BLaER1 treated with 17β-estradiol and CSF1 and Interleukin-3, amounts not matched to agents 10 nM and 100 nM (cell line): ENCODE data around the gene ATP13A4.

Source experiments
- H3K27ac ChIP-seq, 11 experiments: shearing (Covaris generic); formaldehyde crosslinking; 2 replicates each; pipeline ENCODE4 v1.8.1; 2022
- H3K27me3 ChIP-seq, 11 experiments: shearing (Covaris generic); formaldehyde crosslinking; 2 replicates each; pipeline ENCODE4 v1.8.1; 2022
- H3K36me3 ChIP-seq, 11 experiments: shearing (Covaris generic); formaldehyde crosslinking; 2 replicates each; pipeline ENCODE4 v1.8.1; 2022
- H3K4me1 ChIP-seq, 10 experiments: shearing (Covaris generic); formaldehyde crosslinking; 2 replicates each; pipeline ENCODE4 v1.8.1; 2022
- H3K4me2 ChIP-seq, 11 experiments: shearing (Covaris generic); formaldehyde crosslinking; 2 replicates each; pipeline ENCODE4 v1.8.1; 2022
- H3K4me3 ChIP-seq, 10 experiments: shearing (Covaris generic); formaldehyde crosslinking; 2 replicates each; pipeline ENCODE4 v1.8.1; 2022
- H3K9ac ChIP-seq, 11 experiments: shearing (Covaris generic); formaldehyde crosslinking; 2 replicates each; pipeline ENCODE4 v1.8.1; 2022
- H3K9me3 ChIP-seq, 11 experiments: shearing (Covaris generic); formaldehyde crosslinking; replicated peaks in 1 of 11; 2 replicates each; pipeline ENCODE4 v1.8.1; 2022
- H4K20me1 ChIP-seq, 11 experiments: shearing (Covaris generic); formaldehyde crosslinking; 2 replicates each; pipeline ENCODE4 v1.8.1; 2022
- Cebpa-rat ChIP-seq, 11 experiments: shearing (Covaris generic); IDR thresholded peaks; 2 replicates each; pipeline ENCODE4 v1.8.1; 2022

The ATP13A4 gene

DNA sequence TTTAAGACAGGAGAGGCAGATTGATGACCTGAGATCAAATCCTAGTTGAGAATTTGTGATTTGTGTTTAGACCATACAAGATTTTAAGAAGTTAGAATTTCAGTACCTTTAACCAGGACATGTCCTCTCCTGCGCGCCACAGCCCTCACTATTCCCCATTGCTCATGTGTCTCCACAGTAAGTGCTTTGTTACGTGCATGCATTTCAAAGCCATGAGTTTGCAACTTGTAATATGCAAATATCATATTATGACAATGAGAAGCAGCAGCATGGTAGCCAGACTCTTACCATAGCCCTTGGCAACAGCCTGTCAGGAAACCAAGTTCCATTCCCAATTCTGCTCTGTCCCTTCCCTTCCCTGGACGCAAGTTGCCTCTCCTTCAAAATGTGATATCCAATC, 102.8 kb downstream of the ATP13A4 start:
- no peaks in the 10 kb centered on the region for H3K9me3 ChIP-seq
- no peak overlapping the region for H3K4me3 ChIP-seq
- H3K4me2 ChIP-seq: no peak overlapping the region
- no peak for TF ChIP-seq Cebpa-rat (IDR thresholded peaks at IDR 0.05)
- H3K36me3 ChIP-seq: no peaks in the 10 kb centered on the region
- no peaks in the 10 kb centered on the region for H3K27me3 ChIP-seq
- H3K27ac ChIP-seq: no peak overlapping the region
- H3K4me1 ChIP-seq: peaks cover 0 to 18% (median 2%) of the 10 kb centered on the region in 10 experiments; a peak in 7 of 20 replicates
- H3K9ac ChIP-seq: no peak overlapping the region
- no peaks in the 10 kb centered on the region for H4K20me1 ChIP-seq

DNA sequence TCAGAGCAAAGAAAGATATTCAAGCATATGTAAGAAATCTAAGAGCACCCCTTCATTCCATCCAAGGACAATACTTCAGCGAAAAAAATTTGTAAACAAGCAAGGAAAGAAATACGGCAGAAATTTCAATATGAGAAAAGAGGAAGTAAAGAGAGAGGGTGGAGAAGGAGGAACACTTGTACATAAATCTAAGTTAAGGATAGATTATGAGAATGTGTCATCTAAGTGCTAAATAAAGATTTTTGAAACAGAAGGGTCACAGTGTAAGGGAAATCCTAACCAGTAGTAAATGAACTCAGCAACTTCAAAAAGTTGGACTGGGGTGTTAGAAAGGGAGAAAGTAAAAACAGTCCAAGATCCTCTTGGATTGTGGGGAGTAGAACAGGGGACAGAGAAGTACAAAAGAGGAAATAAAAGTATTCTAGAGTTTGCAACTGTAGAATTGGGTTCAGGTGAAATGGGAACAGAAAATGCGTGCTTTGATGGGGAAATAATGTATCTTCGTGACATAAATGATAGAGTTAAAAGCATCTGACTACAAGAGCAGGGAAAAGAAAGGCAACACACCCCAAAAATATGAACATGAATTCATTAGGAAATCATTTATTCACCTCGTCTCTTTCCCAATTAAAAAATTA, 107.6 kb downstream of the ATP13A4 start:
- peak overlapping the region in 3 of 11 experiments; percentile 1 to 54 (median 48); a peak in 6 of 22 replicates for H3K4me2 ChIP-seq
- H3K27me3 ChIP-seq: no peaks in the 10 kb centered on the region
- no peak overlapping the region for H3K9ac ChIP-seq
- no peak for TF ChIP-seq Cebpa-rat (IDR thresholded peaks at IDR 0.05)
- H4K20me1 ChIP-seq: no peaks in the 10 kb centered on the region
- no peaks in the 10 kb centered on the region for H3K36me3 ChIP-seq
- no peak overlapping the region for H3K27ac ChIP-seq
- no peak overlapping the region for H3K4me3 ChIP-seq
- H3K4me1 ChIP-seq: peaks cover 0 to 34% (median 2%) of the 10 kb centered on the region in 10 experiments; a peak in 7 of 20 replicates
- H3K9me3 ChIP-seq: no peaks in the 10 kb centered on the region

DNA sequence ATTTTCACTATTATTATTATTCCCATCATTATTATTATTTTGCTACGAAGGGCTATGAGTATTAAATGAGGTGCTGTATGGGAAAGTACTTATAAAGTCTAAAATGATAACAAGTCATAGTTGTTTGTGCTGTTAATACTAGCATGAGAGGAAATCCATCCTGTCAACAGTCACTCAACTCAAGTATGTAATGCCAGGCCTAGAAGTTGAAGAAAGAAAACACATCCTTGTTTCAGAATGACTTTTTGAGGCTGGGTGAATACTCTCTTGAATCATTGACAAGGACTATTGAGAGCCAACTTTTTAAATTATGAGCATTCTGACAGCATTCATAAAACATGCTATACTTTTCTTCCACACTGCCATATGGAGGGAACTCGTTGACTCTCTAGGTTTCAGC, 115.3 kb downstream of the ATP13A4 start:
- Histone ChIP-seq H3K9me3 (no peaks in the 10 kb centered on the region), H3K4me2 (no peak overlapping the region), H3K27me3 (no peaks in the 10 kb centered on the region), H3K9ac (no peak overlapping the region), H4K20me1 (no peaks in the 10 kb centered on the region), H3K27ac (no peak overlapping the region), H3K4me3 (no peak overlapping the region), H3K36me3 (no peaks in the 10 kb centered on the region), H3K4me1 (peaks cover 0 to 13% (median 0%) of the 10 kb centered on the region in 10 experiments; a peak in 5 of 20 replicates)
- TF ChIP-seq Cebpa-rat (IDR thresholded peaks at IDR 0.05): no peak

DNA sequence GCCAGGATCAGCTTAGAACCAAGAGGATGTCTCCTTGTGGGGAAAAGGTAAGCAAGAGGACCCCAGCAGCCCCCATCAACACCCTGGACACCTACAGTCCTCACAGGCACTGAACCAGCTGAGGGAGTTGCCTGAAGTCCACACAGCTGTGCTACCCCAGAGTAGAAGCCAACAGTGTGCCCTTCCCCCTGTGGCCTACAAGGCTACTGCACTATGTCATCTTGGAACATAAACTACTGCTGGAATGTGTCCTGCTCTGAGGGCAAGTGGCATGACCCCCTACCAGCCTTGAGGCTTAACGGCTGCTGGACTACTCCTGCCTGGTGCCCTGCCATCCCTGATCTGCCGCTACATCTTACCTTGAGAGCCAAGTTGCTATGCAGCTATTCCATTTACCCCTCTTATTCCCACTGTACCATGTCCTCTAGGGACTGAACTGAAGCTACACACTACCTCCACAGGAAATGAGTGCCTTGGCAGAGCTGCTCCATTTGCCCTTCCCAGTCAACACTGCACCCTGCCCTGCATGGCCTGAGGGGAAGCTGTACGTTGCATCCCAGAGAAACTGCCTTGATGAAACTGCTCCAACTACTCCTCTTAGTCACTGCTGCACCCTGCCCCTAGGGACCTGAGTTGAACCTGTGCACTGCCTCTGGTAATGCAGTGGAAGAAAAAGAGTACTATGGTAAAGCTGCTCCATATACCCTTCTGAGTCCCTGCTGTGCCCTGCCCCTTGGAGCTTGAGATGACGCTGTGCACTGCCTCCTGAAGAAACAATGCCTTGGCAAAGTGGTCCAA, 135.9 kb downstream of the ATP13A4 start:
- Histone ChIP-seq H3K4me1 (no peaks in the 10 kb centered on the region), H4K20me1 (no peaks in the 10 kb centered on the region), H3K9ac (no peak overlapping the region), H3K27ac (no peak overlapping the region), H3K36me3 (no peaks in the 10 kb centered on the region), H3K4me3 (no peak overlapping the region), H3K9me3 (peaks cover 24 to 55% (median 36%) of the 10 kb centered on the region in 11 experiments; a peak in 21 of 22 replicates), H3K27me3 (no peaks in the 10 kb centered on the region), H3K4me2 (no peak overlapping the region)
- TF ChIP-seq Cebpa-rat (IDR thresholded peaks at IDR 0.05): no peak

DNA sequence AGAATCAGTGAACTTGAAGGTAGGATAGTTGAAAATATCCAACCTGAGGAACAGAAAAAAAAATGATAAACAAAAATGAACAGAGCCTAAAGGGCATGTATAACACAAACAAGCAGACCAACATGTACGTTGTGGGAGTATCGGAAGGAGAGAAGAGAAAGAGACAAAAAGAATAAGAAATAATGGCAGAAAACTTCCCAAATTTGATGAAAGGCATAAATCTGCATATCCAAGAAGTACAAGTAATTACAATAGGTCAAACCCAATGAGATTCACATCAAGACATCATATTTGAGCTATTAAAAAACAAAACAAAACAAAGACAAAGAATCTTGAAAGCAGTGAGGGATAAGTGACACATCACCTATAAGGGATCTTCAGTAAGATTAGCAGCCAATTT, 138.1 kb downstream of the ATP13A4 start:
- no peak overlapping the region for H3K9ac ChIP-seq
- no peak overlapping the region for H3K4me3 ChIP-seq
- H3K4me1 ChIP-seq: no peaks in the 10 kb centered on the region
- no peak overlapping the region for H3K27ac ChIP-seq
- H3K4me2 ChIP-seq: no peak overlapping the region
- H3K27me3 ChIP-seq: no peaks in the 10 kb centered on the region
- H4K20me1 ChIP-seq: no peaks in the 10 kb centered on the region
- H3K9me3 ChIP-seq: peaks cover 29 to 69% (median 46%) of the 10 kb centered on the region in 11 experiments; a peak in 21 of 22 replicates
- no peaks in the 10 kb centered on the region for H3K36me3 ChIP-seq
- no peak for TF ChIP-seq Cebpa-rat (IDR thresholded peaks at IDR 0.05)

DNA sequence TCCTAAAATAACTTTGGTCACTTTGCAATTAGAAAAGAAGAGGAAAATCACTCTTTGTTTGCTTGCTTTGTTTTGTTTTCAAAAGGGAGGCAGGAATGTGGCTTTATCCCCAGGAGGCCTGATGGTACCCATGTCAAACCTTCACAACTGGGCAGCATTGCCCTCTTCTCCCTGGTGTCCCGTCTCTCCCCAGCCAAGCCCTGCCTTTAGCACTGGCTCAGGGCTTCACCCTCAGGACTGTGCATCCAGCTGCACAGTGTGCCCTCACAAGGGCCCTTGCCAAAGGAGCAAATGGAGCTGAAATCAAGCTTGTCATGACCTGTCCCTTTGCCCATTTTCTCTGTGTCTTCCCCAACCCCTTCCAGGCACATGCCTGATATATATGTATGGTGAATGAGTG, 147.0 kb downstream of the ATP13A4 start:
- Histone ChIP-seq H3K4me1 (no peaks in the 10 kb centered on the region), H3K9ac (no peak overlapping the region), H3K27ac (no peak overlapping the region), H3K9me3 (peaks cover 0 to 4% (median 0%) of the 10 kb centered on the region in 11 experiments; a peak in 3 of 22 replicates), H4K20me1 (no peaks in the 10 kb centered on the region), H3K4me3 (no peak overlapping the region), H3K36me3 (no peaks in the 10 kb centered on the region), H3K4me2 (no peak overlapping the region), H3K27me3 (no peaks in the 10 kb centered on the region)
- TF ChIP-seq Cebpa-rat (IDR thresholded peaks at IDR 0.05): no peak

DNA sequence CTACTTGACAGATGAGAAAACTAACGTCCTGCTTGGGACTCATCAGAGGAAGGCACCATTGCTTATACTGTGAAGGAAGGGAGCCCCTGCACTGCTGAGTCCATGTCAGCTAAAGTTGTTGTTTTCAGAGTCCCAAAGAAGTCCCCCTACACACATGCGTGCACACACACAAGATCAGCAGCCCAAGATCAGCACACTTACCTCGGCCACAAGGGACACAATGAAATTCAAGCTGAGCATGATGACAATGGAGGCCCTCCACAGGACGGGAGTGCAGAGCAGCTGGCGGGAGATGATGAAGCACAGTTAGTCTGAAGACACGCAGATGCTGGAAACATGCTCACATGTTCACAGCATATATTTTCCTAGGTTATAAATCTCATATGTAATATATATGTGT, 147.6 kb downstream of the ATP13A4 start:
- no peak overlapping the region for H3K4me3 ChIP-seq
- TF ChIP-seq Cebpa-rat (IDR thresholded peaks at IDR 0.05): no peak

DNA sequence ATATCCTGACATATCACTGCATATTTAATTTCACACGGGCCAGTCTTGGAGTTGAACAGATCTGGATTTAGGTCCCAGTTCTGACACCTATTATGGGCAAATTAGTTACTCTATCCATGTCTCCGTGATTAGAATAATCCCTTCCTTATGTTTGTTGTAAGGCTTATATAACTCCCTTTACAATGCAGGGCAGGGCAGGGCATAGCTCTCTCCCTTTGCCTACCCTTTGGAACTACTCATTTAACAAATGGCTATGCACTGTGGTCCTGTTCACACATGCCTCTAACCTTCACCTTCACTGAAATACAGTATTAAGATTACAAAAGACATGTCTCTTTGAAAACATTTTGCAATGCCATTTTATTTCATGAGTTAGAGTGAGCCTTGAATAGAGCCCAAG, 151.4 kb downstream of the ATP13A4 start:
- H3K4me2 ChIP-seq: no peak overlapping the region
- H3K36me3 ChIP-seq: no peaks in the 10 kb centered on the region
- no peak overlapping the region for H3K4me3 ChIP-seq
- H3K4me1 ChIP-seq: no peaks in the 10 kb centered on the region
- H3K9me3 ChIP-seq: no peaks in the 10 kb centered on the region
- no peaks in the 10 kb centered on the region for H3K27me3 ChIP-seq
- H3K9ac ChIP-seq: no peak overlapping the region
- TF ChIP-seq Cebpa-rat (IDR thresholded peaks at IDR 0.05): no peak
- no peak overlapping the region for H3K27ac ChIP-seq
- H4K20me1 ChIP-seq: no peaks in the 10 kb centered on the region

More for the DNA sequence above, 147.6 kb downstream of the ATP13A4 start:
- Histone ChIP-seq H3K4me2 (no peak overlapping the region), H3K27ac (no peak overlapping the region), H4K20me1 (no peaks in the 10 kb centered on the region), H3K36me3 (no peaks in the 10 kb centered on the region), H3K9me3 (no peaks in the 10 kb centered on the region), H3K4me1 (no peaks in the 10 kb centered on the region), H3K9ac (no peak overlapping the region), H3K27me3 (no peaks in the 10 kb centered on the region)

DNA sequence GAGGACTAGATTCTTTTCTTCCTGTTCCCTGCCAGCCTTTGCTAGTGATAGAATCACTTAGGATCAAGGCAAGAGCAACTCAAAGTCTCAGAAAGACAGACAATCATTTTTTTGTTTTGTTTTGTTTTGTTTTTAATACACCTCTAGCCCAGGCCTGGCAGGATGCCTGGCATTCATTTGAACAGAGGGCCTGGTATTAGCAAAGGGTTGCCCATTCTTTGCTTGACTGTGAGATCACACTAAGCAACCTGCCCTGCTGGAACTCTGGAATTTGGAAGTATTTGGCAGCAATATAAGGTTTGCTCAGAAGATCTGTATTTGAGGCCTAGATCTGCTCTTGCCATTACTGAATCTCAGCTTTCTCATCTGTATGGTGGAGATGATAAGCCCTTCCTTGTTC, 154.4 kb downstream of the ATP13A4 start:
- TF ChIP-seq Cebpa-rat (IDR thresholded peaks at IDR 0.05): no peak
- no peaks in the 10 kb centered on the region for H4K20me1 ChIP-seq
- no peak overlapping the region for H3K27ac ChIP-seq
- H3K4me3 ChIP-seq: no peak overlapping the region
- no peak overlapping the region for H3K4me2 ChIP-seq
- H3K36me3 ChIP-seq: no peaks in the 10 kb centered on the region
- H3K9me3 ChIP-seq: no peaks in the 10 kb centered on the region
- no peaks in the 10 kb centered on the region for H3K4me1 ChIP-seq
- no peak overlapping the region for H3K9ac ChIP-seq
- no peaks in the 10 kb centered on the region for H3K27me3 ChIP-seq
